Measurements from ENCODE around the gene HEPHL1.

HEPHL1 gene

DNA sequence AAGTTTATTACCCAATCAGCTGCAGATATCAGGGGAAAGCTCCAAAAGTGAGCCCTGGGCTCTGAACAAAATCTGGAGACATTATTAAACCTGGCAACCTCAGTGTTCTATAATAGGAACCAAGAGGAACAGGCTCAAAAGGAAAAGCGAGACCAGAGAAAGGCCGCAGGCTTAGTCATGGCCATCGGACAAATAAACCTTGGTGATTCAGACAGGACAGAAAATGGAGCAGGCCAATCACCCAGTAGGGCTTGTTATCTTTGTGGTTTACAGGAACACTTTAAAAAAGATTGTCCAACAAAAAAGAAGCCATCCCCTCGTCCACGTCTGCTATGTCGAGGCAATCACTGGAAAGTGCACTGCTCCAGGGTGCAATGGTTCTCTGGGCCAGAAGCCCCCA, 99.8 kb downstream of the HEPHL1 start:
- Histone ChIP-seq H3K9me3 (ENCODE audit: control insufficient read depth in 5 of 5, low read length in 5 of 5) (no peaks in the 10 kb centered on the region), H3K4me1 (ENCODE audit: control insufficient read depth in 5 of 5, insufficient read depth in 5 of 5, low read length in 5 of 5) (peaks cover 0 to 4% (median 0%) of the 10 kb centered on the region in 5 donors), H3K9ac (ENCODE audit: low read length in 5 of 5) (no peak overlapping the region), H3K4me3 (ENCODE audit: low read depth in 1 of 5, low read length in 5 of 5) (no peak overlapping the region), H3K27ac (ENCODE audit: low read depth, low read length) (no peak overlapping the region), H3K36me3 (ENCODE audit: control insufficient read depth in 5 of 5, insufficient read depth in 5 of 5, low read length in 5 of 5) (no peaks in the 10 kb centered on the region), H3K27me3 (ENCODE audit: control insufficient read depth in 5 of 5, insufficient read depth in 4 of 5, low read length in 5 of 5) (no peaks in the 10 kb centered on the region)

DNA sequence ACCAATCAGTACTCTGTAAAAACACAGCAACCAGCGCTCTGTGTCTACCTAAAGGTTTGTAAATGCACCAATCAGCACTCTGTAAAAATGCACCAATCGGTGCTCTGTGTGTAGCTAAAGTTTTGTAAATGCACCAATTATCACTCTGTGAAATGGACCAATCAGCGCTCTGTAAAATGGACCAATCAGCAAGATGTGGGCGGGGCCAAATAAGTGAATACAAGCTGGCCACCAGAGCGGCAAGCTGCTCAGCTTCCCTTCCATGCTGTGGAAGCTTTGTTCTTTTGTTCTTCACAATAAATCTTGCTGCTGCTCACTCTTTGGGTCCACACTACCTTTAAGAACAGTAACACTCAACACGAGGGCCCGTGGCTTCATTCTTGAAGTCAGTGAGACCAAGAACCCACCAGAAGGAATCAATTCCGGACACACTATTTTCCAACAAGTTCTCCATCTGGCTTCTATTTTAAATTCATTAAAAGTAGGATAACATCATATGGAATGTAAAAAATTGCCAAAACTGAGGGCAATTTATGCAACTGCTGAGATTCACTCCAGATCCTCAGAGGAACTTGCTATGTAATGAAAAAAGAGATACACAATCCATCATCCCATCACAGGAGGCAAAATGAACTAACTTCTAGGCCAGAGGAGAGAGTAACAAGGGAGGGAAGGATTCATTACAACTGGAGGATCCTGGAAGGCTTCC, 104.4 kb downstream of the HEPHL1 start:
- H3K27me3 ChIP-seq (ENCODE audit: control insufficient read depth in 5 of 5, insufficient read depth in 4 of 5, low read length in 5 of 5), result no peaks in the 10 kb centered on the region
- H3K27ac ChIP-seq (ENCODE audit: low read depth, low read length), result no peak overlapping the region
- no peak overlapping the region for H3K4me3 ChIP-seq (ENCODE audit: low read depth in 1 of 5, low read length in 5 of 5)
- no peaks in the 10 kb centered on the region for H3K36me3 ChIP-seq (ENCODE audit: control insufficient read depth in 5 of 5, insufficient read depth in 5 of 5, low read length in 5 of 5)
- H3K4me1 ChIP-seq (ENCODE audit: control insufficient read depth in 5 of 5, insufficient read depth in 5 of 5, low read length in 5 of 5), result peaks cover 2 to 24% (median 20%) of the 10 kb centered on the region in 5 donors
- no peaks in the 10 kb centered on the region for H3K9me3 ChIP-seq (ENCODE audit: control insufficient read depth in 5 of 5, low read length in 5 of 5)
- H3K9ac ChIP-seq (ENCODE audit: low read length in 5 of 5), result no peak overlapping the region

DNA sequence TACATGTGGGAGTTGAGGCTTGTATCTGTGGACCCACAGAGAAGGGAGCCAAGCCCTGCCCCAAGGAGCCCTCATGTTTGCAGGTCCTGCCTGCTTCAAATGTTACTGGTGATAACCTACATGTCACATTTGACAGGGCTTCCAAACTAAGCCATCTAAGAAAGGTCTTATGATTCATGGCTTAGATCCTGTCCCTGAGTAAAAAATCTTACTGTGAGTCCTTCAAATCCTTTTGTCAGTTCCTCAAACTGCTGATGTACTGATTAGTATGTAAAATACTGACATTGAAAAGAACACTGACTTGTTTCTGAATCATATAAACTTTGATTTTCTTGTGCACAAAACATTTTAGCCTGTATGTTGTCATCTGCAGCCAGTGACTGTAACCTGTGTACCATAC, 106.5 kb downstream of the HEPHL1 start:
- Histone ChIP-seq H3K4me1 (ENCODE audit: control insufficient read depth in 5 of 5, insufficient read depth in 5 of 5, low read length in 5 of 5) (peaks cover 13 to 43% (median 39%) of the 10 kb centered on the region in 5 donors), H3K27me3 (ENCODE audit: control insufficient read depth in 5 of 5, insufficient read depth in 4 of 5, low read length in 5 of 5) (no peaks in the 10 kb centered on the region), H3K36me3 (ENCODE audit: control insufficient read depth in 5 of 5, insufficient read depth in 5 of 5, low read length in 5 of 5) (no peaks in the 10 kb centered on the region), H3K9ac (ENCODE audit: low read length in 5 of 5) (peak overlapping the region in 4 of 5 donors; percentile 44 to 94 (median 88)), H3K27ac (ENCODE audit: low read depth, low read length) (peak overlapping the region; percentile 90), H3K4me3 (ENCODE audit: low read depth in 1 of 5, low read length in 5 of 5) (peak overlapping the region in 3 of 5 donors; percentile 94 to 96 (median 94)), H3K9me3 (ENCODE audit: control insufficient read depth in 5 of 5, low read length in 5 of 5) (no peaks in the 10 kb centered on the region)

DNA sequence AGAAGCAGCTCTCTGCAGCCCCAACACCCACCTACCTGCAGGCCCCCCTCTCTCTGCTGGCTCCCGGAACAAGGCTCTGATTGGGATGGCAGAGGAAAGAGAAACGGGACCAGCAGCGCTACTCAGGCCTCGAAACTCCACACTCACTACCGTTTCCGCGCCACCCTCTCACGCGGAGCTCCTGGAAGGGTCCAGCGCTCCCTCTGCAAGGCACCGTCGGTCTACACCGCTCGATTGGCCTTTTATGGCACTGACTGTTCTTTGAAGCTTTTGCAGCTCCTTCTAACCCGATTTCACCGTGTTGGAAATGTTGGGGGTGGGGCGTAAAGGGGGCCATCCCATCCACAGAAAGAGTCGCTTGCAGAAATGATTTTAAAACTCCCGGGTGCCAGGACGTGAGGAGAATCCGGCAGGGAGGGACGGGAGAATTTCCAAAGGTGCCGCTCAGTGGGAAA, 107.2 kb downstream of the HEPHL1 start:
- peak overlapping the region; percentile 90 for H3K27ac ChIP-seq (ENCODE audit: low read depth, low read length)
- H3K9me3 ChIP-seq (ENCODE audit: control insufficient read depth in 5 of 5, low read length in 5 of 5), result no peaks in the 10 kb centered on the region
- H3K27me3 ChIP-seq (ENCODE audit: control insufficient read depth in 5 of 5, insufficient read depth in 4 of 5, low read length in 5 of 5), result no peaks in the 10 kb centered on the region
- H3K36me3 ChIP-seq (ENCODE audit: control insufficient read depth in 5 of 5, insufficient read depth in 5 of 5, low read length in 5 of 5), result no peaks in the 10 kb centered on the region
- peak overlapping the region; percentile 93 to 96 (median 94) for H3K4me3 ChIP-seq (ENCODE audit: low read depth in 1 of 5, low read length in 5 of 5)
- peaks cover 13 to 43% (median 39%) of the 10 kb centered on the region in 5 donors for H3K4me1 ChIP-seq (ENCODE audit: control insufficient read depth in 5 of 5, insufficient read depth in 5 of 5, low read length in 5 of 5)
- H3K9ac ChIP-seq (ENCODE audit: low read length in 5 of 5), result peak overlapping the region; percentile 6 to 94 (median 87)

DNA sequence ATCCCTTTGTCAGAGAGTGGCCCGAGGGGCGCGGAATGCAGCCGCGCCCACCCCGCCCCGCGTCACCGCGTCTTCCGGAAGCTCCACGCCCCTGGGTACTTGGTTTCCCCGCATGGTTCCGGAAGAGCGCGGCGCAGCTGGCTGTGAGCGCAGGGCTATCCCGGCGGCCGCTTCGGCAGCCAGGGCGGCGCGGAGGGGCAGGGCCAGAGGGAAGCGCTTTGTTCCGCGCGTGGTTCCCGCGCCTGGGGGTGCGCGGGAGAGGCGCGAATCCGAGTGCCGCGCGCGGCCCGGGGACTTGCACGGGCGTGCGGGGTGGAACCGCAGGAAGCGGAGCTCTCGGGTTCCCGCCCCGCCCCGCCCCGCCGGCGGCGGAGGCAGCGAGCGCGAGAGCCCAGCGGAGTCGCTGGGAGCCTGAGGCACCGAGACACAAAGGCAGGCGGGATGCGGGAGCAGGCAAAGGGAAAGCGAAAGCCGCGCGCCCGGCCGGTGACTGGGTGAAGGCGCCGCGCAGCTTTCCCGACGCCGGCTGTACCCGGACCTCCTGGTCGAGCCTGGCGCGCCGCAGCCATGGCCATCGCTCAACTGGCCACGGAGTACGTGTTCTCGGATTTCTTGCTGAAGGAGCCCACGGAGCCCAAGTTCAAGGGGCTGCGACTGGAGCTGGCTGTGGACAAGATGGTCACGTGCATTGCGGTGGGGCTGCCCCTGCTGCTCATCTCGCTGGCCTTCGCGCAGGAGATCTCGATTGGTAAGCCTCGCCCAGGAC, 107.8 kb downstream of the HEPHL1 start, which contains the start of gene PANX1:
Gene PANX1 (plus strand): TSS at position 96 of the 766 bp plus-strand sequence. CDS start 472 bp downstream, at position 568.
- H3K27ac ChIP-seq (ENCODE audit: low read depth, low read length), result peak within 1 kb of the TSS; percentile 90
- peaks cover 13 to 45% (median 40%) of the 10 kb centered on the region in 5 donors for H3K4me1 ChIP-seq (ENCODE audit: control insufficient read depth in 5 of 5, insufficient read depth in 5 of 5, low read length in 5 of 5)

DNA sequence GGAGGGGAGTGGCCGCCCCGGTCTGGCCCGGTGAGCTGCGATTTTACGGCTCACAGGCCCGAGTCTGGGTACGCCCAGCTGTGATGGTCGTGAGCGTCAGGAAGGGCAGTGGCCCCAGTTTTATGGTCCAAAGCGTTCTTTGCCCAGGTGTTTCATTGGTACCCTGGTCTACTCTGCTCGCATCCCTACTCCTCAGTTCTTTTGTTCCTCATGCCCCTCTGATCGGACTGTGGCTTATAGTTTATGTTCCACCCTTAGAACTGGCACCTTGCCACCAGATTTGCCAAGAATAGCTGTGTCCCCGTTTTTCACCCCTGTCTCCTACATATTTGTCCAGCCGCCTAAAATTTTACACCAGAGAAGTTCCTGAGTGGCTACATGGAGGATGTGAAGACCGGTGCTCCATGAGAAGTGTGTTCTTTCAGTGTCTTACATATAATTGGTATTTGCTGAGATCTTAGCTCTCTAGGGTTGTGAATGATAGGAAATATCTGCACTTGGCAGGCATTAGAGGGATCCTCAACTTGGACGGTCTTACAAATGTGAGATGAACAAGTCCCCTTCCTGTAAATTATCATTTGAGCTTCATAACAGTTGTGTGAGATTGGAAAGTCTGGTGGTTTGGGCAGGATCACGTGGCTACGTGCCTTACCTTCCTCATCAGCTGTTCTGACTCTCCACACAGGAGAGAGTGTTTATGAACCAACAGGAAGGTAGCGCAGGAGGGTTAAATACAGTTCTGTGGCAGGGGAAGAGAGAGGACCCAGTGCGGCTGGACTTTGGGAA, 108.6 kb downstream of the HEPHL1 start:
- Histone ChIP-seq H3K9me3 (ENCODE audit: control insufficient read depth in 5 of 5, low read length in 5 of 5) (no peaks in the 10 kb centered on the region), H3K27me3 (ENCODE audit: control insufficient read depth in 5 of 5, insufficient read depth in 4 of 5, low read length in 5 of 5) (no peaks in the 10 kb centered on the region), H3K9ac (ENCODE audit: low read length in 5 of 5) (peak overlapping the region; percentile 78 to 94 (median 87)), H3K4me3 (ENCODE audit: low read depth in 1 of 5, low read length in 5 of 5) (peak overlapping the region; percentile 89 to 96 (median 94)), H3K27ac (ENCODE audit: low read depth, low read length) (peak overlapping the region; percentile 90), H3K4me1 (ENCODE audit: control insufficient read depth in 5 of 5, insufficient read depth in 5 of 5, low read length in 5 of 5) (peaks cover 15 to 53% (median 47%) of the 10 kb centered on the region in 5 donors), H3K36me3 (ENCODE audit: control insufficient read depth in 5 of 5, insufficient read depth in 5 of 5, low read length in 5 of 5) (no peaks in the 10 kb centered on the region)

More for the DNA sequence above, 107.8 kb downstream of the HEPHL1 start, which contains the start of gene PANX1:
- H3K36me3 ChIP-seq (ENCODE audit: control insufficient read depth in 5 of 5, insufficient read depth in 5 of 5, low read length in 5 of 5), result no peaks in the 10 kb centered on the region
- peak within 1 kb of the TSS; percentile 78 to 94 (median 87) for H3K9ac ChIP-seq (ENCODE audit: low read length in 5 of 5)
- H3K27me3 ChIP-seq (ENCODE audit: control insufficient read depth in 5 of 5, insufficient read depth in 4 of 5, low read length in 5 of 5), result no peaks in the 10 kb centered on the region
- H3K4me3 ChIP-seq (ENCODE audit: low read depth in 1 of 5, low read length in 5 of 5), result peak within 1 kb of the TSS; percentile 93 to 96 (median 94)
- H3K9me3 ChIP-seq (ENCODE audit: control insufficient read depth in 5 of 5, low read length in 5 of 5), result no peaks in the 10 kb centered on the region

DNA sequence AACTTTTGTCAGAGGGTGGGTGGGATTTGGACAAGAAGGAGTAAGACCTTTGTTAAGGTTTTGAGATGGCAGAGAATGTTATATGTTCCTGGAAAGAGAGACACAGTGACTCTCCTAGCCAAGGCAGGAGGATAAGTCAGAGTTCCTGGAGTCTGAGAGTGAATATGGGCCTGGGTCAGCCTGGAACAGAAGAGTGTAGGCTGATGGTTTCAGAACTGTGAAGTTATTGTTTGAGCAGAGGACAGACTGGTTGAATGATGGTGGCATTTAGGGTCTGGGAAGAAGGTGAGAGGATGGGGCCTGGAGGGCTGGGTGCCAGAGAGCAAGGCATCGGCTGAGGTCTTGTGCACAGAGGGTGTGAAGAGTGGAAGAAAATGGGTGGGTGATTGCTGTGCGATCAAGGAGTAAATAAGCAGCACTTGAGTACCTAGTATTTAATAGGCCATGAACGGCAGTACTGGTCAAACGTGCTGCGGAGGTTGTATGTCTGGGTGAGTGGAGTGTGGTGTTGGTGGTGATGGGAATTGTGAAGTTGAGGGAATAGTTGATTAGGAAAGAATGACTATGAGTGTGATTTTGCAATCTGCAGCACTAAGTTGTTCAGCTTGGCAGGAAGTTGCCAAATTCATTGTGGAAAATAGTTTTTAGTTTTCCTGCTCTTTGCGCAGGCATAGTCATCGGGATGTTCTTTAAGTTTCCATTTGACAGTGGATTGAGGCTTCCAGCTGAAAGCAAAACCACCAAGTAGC, 109.3 kb downstream of the HEPHL1 start:
- Histone ChIP-seq H3K9ac (ENCODE audit: low read length in 5 of 5) (peak overlapping the region; percentile 12 to 94 (median 85)), H3K36me3 (ENCODE audit: control insufficient read depth in 5 of 5, insufficient read depth in 5 of 5, low read length in 5 of 5) (no peaks in the 10 kb centered on the region), H3K4me3 (ENCODE audit: low read depth in 1 of 5, low read length in 5 of 5) (peak overlapping the region; percentile 89 to 96 (median 94))

DNA sequence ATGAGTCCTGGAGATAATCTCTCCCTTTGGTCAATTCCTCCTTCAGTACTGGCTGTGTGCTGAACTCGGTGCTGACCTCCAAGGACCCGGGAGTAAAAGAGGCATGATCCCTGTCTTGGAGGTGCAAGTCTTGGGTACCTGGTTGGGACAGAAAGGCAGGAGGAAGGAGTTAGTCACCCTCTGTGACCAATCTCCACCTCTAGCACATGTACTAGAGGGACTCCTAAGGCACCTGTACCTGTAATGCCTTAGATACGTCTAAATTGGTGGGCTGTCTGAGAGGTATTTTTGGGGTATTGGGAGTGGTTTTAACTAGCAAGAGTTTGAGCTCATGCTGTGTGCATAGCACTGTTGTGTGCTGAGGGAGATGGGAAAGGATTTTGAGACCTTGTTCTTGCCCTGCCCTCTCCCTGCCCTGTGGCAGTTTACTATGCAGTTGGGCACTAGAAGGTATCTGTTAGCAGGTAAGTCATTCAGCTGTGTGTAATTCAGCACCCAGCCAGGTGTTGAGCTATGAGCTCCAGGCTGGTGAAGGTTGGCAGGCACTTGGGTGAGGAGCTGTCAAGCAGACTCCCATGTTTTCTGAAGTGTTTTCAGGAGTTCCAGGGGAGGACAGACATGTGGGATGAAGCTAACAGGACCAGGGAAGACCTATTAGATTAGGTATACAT, 110.0 kb downstream of the HEPHL1 start:
- Histone ChIP-seq H3K4me1 (ENCODE audit: control insufficient read depth in 5 of 5, insufficient read depth in 5 of 5, low read length in 5 of 5) (peaks cover 17 to 67% (median 61%) of the 10 kb centered on the region in 5 donors), H3K9ac (ENCODE audit: low read length in 5 of 5) (peak overlapping the region; percentile 4 to 39 (median 12)), H3K36me3 (ENCODE audit: control insufficient read depth in 5 of 5, insufficient read depth in 5 of 5, low read length in 5 of 5) (no peaks in the 10 kb centered on the region), H3K4me3 (ENCODE audit: low read depth in 1 of 5, low read length in 5 of 5) (peak overlapping the region; percentile 28 to 94 (median 93)), H3K27me3 (ENCODE audit: control insufficient read depth in 5 of 5, insufficient read depth in 4 of 5, low read length in 5 of 5) (no peaks in the 10 kb centered on the region), H3K9me3 (ENCODE audit: control insufficient read depth in 5 of 5, low read length in 5 of 5) (no peaks in the 10 kb centered on the region), H3K27ac (ENCODE audit: low read depth, low read length) (peak overlapping the region; percentile 90)

More for the DNA sequence above, 109.3 kb downstream of the HEPHL1 start:
- Histone ChIP-seq H3K9me3 (ENCODE audit: control insufficient read depth in 5 of 5, low read length in 5 of 5) (no peaks in the 10 kb centered on the region), H3K4me1 (ENCODE audit: control insufficient read depth in 5 of 5, insufficient read depth in 5 of 5, low read length in 5 of 5) (peaks cover 17 to 60% (median 55%) of the 10 kb centered on the region in 5 donors), H3K27me3 (ENCODE audit: control insufficient read depth in 5 of 5, insufficient read depth in 4 of 5, low read length in 5 of 5) (no peaks in the 10 kb centered on the region), H3K27ac (ENCODE audit: low read depth, low read length) (peak overlapping the region; percentile 90)
